HG03571 (cell line): ENCODE data around the gene HS3ST3B1.

Experiments used
- ATAC-seq: cut with Tn5 transposase; IDR thresholded peaks from one replicate; pipeline ENCODE4 v1.9.1; 2021; ENCODE audit not compliant: unreplicated experiment

HS3ST3B1 gene

GRCh38 chr17:14320734-14321475, 20.0 kb downstream of the HS3ST3B1 start:
- ATAC-seq = no peak

- no peak for ATAC-seq
These were observed 20.6 kb downstream of the HS3ST3B1 start for GRCh38 chr17:14321476-14321949.

- ATAC-seq = no peak
These were observed 21.3 kb downstream of the HS3ST3B1 start for GRCh38 chr17:14321980-14322776.

GRCh38 chr17:14323522-14323981, 22.7 kb downstream of the HS3ST3B1 start:
- ATAC-seq = no peak

- no peak for ATAC-seq
These were observed 24.8 kb downstream of the HS3ST3B1 start for GRCh38 chr17:14325618-14326167.

GRCh38 chr17:14329900-14330491, 29.1 kb downstream of the HS3ST3B1 start:
- ATAC-seq = no peak

GRCh38 chr17:14330492-14330962, 29.6 kb downstream of the HS3ST3B1 start:
- no peak for ATAC-seq

- ATAC-seq = no peak
These were observed 30.5 kb downstream of the HS3ST3B1 start for GRCh38 chr17:14331225-14331981.

GRCh38 chr17:14331982-14332298, 31.1 kb downstream of the HS3ST3B1 start:
- ATAC-seq = no peak

- ATAC-seq = no peak
These were observed 31.4 kb downstream of the HS3ST3B1 start for GRCh38 chr17:14332331-14332730.

GRCh38 chr17:14333506-14333905, 32.6 kb downstream of the HS3ST3B1 start:
- ATAC-seq = no peak

GRCh38 chr17:14334276-14334840, 33.5 kb downstream of the HS3ST3B1 start:
- no peak for ATAC-seq

- no peak for ATAC-seq
These were observed 34.0 kb downstream of the HS3ST3B1 start for GRCh38 chr17:14334919-14335318.

GRCh38 chr17:14336418-14336817, 35.5 kb downstream of the HS3ST3B1 start:
- no peak for ATAC-seq

GRCh38 chr17:14337596-14338079, 36.8 kb downstream of the HS3ST3B1 start:
- ATAC-seq = no peak

GRCh38 chr17:14340857-14341754, 40.2 kb downstream of the HS3ST3B1 start:
- ATAC-seq = no peak

GRCh38 chr17:14341866-14342265, 41.0 kb downstream of the HS3ST3B1 start:
- ATAC-seq = no peak

GRCh38 chr17:14346801-14347200, 45.9 kb downstream of the HS3ST3B1 start:
- no peak for ATAC-seq

GRCh38 chr17:14351493-14351892, 50.6 kb downstream of the HS3ST3B1 start:
- ATAC-seq = no peak
